B cell (primary cell): ENCODE data around the gene PROB1.

Source experiments
- CTCF ChIP-seq: fragments of 200-600 bp; IDR thresholded peaks from one replicate; pipeline ENCODE4 v1.8.0; 2022; ENCODE audit warnings: antibody characterized with exemption, mild to moderate bottlenecking
- EZH2 ChIP-seq: IDR thresholded peaks from 2 replicates; pipeline ENCODE4 v1.6.1; 2012; ENCODE audit warnings: borderline replicate concordance, low read depth, mild to moderate bottlenecking, moderate library complexity, low read length; ENCODE audit not compliant: insufficient read depth, poor library complexity, severe bottlenecking

GRCh38 chr5:139381837-139382761 lies 12.8 kb downstream of the PROB1 start:
- TF ChIP-seq CTCF, result no peak
- no peak for TF ChIP-seq EZH2
